HG03280 (cell line): ENCODE results near the gene DHRS2.

ENCODE experiments used
- ATAC-seq: cut with Tn5 transposase; IDR thresholded peaks from one replicate; pipeline ENCODE4 v1.9.1; 2021; ENCODE audit warnings: mild to moderate bottlenecking, moderate library complexity; ENCODE audit not compliant: unreplicated experiment

DHRS2 gene

DNA sequence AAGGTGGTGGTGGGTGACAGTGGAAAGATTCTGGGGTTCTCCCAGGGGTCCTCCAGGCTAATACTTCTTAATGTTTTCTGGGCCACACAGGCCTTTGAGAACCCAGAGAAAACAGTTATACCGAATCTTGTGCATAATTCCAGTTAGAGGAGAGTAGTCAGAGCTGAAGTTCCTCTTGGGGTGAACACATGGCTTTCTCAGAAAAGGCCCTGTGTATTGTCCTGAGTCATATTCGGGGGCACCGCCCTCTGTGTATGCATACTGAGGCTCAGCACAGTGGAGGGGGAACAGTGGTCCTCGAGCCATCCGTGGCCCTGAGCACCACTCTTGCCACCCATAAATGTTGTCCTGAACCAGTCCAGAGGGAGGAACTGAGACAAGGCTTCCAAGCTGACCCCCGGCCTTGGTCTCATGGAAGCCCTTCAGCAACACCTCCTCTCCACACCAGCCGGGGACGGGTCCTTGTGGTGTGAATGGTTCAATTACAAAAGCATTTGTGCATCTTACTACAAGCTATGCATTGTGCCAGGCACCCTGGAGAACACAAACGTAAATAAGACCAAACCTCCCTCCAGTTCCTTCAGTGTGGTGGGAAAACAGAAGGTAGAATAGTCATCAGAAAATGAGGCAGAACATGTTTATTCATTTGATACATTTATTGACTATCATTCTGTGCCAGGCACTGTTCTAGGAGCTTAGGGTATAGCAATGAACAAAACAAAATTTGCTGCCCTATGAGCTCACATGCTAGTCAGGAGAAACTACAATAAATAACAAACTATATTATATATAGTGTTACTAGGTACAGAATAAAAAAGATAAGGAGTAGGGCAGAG is 9.9 kb downstream of the DHRS2 start:
- ATAC-seq = no peak

DNA sequence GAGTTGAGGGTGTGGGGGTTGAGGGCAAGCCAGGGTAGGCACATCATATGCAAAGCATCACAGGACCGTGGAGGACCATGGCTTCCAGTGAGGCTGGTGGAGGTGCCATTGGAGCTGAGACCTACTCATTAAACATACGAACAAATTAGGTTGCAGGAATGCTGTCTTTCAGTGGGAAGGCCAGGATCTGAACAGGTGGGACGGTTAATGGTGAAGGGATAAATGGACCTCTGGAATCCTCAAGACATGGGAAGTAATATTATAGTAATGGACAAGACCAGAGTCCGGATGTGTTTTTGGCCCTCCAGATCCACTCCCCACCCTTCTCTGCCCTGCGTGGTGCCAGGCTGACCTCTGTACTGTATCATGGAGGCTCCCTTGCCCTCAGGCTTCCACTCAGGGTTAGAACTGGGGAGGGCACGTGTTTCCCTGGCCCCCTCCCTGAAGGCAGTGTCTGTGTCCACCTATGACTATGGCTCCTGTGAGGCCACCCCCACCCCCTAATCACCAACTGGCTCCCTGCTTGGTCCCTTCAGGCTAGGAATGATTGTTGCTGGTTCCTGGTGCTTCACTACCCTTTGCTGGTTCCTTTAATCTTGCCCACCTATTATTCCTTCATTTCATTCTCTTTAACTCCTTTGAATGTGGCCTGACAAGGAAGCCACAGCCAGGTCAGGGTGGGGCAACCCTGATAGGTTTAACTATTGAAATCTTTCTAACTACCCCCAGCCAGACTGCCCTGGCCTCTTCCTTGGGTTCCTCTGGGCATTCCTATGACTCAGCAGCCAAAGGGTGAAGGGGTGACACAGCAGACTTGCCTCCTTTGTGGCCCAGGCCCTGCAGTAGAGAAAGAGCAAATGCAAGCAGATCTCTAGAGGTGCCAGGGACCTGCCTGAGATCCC is 10.7 kb downstream of the DHRS2 start:
- no peak for ATAC-seq

DNA sequence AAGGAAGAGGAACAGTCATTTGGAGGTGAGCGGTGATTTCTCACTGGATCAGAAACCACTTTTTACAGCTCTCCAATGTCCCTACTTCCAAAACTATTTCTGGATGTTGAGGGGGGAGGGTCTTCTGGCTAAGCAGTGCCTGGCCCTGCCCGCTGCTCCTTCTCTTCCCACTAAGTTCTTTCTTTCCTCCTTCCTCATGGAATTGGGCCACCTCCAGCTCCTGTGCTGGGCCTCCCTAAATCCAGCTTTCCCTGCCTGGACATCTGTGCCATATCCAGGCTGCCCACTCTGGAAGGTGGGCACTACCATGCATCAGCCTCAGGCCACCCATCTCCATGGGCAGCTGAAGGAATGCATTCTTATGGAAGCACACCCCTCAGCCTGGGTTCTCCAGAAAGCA is 11.5 kb downstream of the DHRS2 start:
- ATAC-seq = no peak

DNA sequence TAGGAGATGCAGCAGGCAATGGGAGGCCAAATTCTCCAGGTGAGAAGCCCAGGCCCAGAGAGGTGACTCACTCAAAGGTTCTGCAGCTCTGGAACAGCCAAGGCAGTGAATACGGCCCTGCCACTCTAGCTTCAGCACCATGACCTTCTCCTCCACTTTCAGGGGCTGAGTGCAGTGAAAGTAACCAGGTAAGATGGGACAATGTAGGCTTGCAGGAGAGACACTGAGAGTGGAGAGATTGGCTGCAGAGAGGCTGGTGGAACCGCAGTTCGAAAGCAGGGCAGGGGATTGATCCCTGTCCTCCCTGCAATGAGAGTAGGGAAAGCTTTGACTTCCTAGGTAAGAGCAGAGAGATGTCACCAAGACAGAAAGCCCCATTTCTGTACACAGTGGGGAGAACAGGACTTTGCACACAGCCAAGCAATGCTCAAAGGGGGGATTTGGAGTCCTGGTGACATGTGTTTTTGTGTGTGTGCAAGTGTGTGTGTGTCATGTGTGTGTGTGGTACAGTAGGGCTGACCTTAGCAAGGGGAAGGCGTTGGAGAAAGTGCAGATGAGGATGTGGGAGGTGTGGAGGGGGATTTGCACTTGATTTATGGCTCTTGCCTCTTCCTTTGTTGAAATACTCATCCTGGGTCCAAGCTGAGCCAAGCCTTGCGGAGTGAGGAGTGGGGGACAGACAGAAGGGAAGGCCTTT is 12.7 kb downstream of the DHRS2 start:
- no peak for ATAC-seq

GRCh38 chr14:23650506-23650905 is 14.3 kb downstream of the DHRS2 start:
- ATAC-seq = no peak

- no peak for ATAC-seq
Observed at GRCh38 chr14:23653051-23653450, 16.9 kb downstream of the DHRS2 start.

DNA sequence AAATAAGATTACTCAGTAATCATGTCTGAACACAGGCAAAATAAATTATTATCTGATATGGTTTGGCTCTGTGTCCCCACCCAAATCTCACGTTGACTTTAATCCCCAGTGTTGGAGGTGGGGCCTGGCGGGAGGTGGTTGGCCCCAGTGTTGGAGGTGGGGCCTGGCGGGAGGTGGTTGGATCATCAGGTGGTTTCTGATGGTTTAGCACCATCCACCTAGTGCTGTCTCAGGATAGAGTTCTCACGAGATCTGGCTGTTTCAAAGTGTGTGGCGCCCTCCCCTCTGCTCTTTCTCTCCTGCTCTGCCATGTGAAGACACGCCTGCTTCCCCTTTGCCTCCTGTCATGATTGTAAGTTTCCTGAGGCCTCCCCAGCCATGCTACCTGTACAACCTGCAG is 18.1 kb downstream of the DHRS2 start:
- no peak for ATAC-seq

GRCh38 chr14:23657959-23658470 is 21.9 kb downstream of the DHRS2 start:
- ATAC-seq = no peak

- no peak for ATAC-seq
Observed at GRCh38 chr14:23660290-23661226, 24.4 kb downstream of the DHRS2 start.

DNA sequence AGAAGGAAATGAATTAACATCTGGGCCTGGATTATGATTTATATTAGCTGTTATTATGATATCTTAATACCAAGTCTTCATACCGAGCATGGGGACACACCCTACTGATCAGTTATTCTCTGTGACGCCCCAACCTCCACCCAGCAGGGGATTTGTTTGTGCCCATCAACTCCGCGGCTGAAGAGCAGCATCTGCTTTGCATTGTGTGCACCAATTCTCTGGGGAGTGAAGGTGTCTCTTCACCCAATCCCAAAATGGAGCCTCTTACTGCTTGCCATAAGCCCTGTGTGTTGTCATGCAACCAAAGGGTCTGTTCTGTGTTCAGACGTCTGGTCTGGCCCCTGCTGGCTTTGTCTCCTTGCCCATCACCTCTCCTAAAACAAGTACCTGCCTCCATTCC is 25.4 kb downstream of the DHRS2 start:
- no peak for ATAC-seq

DNA sequence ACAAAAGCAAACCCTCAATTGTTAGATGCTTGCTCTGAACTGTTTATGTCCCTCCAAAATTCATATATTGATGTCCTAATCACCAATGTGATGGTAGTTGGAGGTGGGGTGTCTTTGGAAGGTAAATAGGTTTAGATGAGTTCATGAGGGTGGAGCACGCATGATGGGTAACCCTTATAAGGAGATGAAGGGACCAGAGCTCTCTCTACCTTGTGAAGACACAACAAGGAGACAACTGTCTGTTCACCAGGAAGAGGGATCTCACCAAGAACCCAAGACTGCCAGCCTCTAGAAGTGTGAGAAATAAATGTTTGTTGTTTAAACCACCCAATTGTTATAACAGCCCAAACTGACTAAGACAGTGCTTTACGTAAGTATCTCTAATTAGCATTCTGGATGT is 27.0 kb downstream of the DHRS2 start:
- ATAC-seq = no peak

DNA sequence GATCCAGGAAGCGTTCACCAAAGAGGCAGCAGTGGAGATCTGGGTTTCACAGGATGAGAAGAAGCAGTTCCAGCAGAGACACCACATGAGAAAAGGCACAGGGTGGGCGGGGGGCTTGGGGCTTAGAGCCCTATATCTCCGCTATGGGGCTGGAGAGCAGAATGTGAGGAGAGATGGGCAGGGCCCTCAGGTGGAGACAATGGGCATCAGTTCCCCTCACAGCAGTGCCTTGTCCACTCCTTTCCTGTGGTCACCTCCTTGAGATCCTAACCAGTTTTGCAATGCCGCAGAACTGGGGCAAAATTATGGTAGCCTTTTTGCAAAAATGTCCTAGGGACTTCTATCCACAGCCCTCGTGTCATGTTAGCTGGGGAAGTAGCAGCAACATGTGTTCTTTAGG is 27.5 kb downstream of the DHRS2 start:
- ATAC-seq = no peak

- no peak for ATAC-seq
Observed at GRCh38 chr14:23664207-23664885, 28.2 kb downstream of the DHRS2 start.

GRCh38 chr14:23665302-23666016 is 29.3 kb downstream of the DHRS2 start:
- ATAC-seq = no peak

DNA sequence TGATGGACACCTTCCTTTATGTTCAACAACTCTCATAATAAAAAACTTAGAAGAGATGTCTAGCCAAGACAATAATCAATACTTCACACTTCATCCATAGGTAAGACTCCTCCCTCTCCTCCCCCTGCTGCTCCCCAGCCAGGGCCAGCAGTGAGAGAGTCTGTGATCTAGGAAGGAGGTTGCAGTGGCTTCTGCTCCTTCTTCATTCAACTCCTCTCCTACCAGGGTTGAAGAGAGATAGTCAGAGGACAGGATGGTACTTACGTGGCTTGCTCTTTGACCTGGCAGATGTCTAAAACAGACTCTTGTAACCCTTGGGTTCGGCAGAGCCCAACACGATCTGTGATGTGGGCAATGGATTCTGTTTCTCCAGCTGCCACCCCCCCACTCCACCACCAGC is 31.0 kb downstream of the DHRS2 start:
- ATAC-seq = no peak

- ATAC-seq = no peak
Observed at GRCh38 chr14:23669441-23669840, 33.3 kb downstream of the DHRS2 start.

DNA sequence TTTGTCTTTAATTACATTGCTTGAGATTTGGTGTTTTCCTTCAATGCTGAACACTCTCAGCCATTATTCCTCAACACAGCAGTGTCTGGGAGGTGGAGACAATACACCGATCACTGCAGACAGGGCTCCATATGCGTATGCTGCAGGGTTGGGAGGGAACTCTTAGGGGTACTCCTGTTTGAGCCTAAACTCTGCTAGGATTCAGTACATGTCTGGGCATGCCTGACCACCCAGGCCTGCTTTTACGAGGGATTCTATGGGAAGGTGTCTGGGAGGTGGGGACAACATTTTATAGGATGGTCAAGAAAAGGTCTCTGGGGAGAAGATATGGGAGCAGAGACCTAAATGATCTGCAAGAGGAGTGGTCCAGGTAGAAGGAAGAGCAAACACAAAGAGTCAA is 34.3 kb downstream of the DHRS2 start:
- ATAC-seq = no peak

GRCh38 chr14:23672200-23672599 is 36.0 kb downstream of the DHRS2 start:
- no peak for ATAC-seq

- ATAC-seq = no peak
Observed at GRCh38 chr14:23675337-23675736, 39.2 kb downstream of the DHRS2 start.
